A204.1 (cell line): ENCODE results near the gene LTK.

ENCODE experiments used
- FAIRE-seq: peaks from 2 replicates; lab custom pipeline; 2012; peaks lifted over from hg19 to GRCh38; lab: Jason Lieb, UNC

The LTK gene

GRCh38 chr15:41513506-41514227, at the start of gene LTK:
LTK (minus strand) TSS chr15:41513827; CDS start chr15:41513709, 118 bp downstream.
- FAIRE-seq, result no peak

GRCh38 chr15:41562784-41563198, 49.2 kb upstream of the LTK start:
- FAIRE-seq, result no peak

DNA sequence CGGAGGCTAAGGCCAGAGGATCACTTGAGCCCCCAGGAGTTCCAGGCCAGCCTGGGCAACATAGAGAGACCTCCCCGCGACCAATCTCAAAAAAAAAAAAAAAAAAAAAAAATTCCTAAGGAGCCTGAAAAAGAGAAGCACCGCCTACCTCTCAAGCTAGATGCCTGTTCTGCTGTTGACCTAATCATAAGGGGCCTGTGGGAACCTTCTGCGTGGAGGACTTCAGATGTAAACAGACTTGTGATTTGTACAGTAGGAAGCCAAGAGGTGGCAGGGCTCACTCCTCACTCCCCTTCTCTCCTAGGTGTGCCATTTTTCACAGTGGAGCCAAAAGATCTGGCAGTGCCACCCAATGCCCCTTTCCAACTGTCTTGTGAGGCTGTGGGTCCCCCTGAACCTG, 48.6 kb upstream of the LTK start:
- FAIRE-seq, result no peak

- FAIRE-seq, result no peak
These were observed 48.1 kb upstream of the LTK start for GRCh38 chr15:41561777-41562145.

DNA sequence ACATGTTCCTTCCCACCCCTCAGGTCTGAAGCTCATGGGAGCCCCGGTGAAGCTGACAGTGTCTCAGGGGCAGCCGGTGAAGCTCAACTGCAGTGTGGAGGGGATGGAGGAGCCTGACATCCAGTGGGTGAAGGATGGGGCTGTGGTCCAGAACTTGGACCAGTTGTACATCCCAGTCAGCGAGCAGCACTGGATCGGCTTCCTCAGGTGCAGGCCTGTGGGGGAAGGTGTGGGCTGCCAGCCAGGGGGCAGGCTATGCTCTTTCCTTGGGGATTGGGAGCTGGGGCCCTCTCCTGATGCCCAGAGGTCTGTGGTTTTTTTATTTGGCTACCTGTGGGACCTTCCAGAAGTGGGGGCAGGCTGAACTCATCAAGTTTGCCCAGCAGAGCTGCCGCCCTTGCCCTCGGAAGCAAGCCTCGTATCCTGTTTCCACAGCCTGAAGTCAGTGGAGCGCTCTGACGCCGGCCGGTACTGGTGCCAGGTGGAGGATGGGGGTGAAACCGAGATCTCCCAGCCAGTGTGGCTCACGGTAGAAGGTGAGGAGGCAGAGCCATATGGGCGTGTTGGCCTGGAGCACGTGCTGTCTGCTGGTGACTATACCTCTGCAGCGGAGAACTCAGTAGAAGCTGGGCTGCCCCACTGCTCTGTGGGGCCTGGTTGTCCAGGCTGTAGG, 47.6 kb upstream of the LTK start:
- FAIRE-seq, result no peak

GRCh38 chr15:41560572-41560874, 46.9 kb upstream of the LTK start:
- no peak for FAIRE-seq

- FAIRE-seq, result no peak
These were observed 45.7 kb upstream of the LTK start for GRCh38 chr15:41559239-41559782.

- FAIRE-seq, result no peak
These were observed 45.0 kb upstream of the LTK start, which contains the start of gene TYRO3 for GRCh38 chr15:41558400-41559238. TYRO3 (plus strand) TSS chr15:41559212; CDS start chr15:41559258, 46 bp downstream.

DNA sequence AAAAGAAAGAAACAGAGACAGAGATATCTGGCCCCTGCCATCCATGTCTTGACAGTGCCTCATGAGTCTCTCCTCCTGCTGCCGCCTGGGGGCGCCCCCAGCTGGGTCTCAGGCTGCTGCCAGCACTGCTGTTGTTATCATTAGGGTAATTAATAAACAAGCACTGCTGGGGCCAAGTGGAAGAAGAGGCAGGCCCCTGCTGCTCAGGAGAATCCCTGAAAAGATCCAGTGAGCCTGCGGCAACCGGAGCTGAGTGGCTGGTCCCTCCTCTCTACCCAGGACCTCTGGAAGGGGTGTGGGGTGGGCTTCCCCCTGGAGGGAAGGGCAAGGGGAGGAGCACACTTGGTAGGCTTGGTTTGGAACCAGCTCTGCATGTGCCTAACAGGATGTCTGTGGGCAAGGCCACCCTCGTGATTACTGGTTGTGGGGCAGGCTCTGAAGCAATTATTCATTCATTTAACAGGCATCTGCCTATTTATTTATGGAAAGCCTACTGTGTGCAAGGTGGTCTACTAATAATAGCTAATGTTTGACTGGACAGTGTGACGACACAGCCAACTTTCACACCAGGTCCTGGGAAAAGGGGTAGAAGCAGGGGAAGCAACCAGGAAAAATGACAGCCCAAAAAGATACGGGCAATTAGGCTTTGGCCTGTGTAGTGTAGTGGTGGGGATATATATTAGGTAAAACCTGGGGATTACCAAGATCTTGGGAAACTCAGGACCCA, 44.2 kb upstream of the LTK start:
- no peak for FAIRE-seq

- FAIRE-seq, result no peak
These were observed 43.0 kb upstream of the LTK start for GRCh38 chr15:41556677-41557076.

GRCh38 chr15:41554915-41555314, 41.3 kb upstream of the LTK start:
- FAIRE-seq, result no peak

- no peak for FAIRE-seq
These were observed 40.7 kb upstream of the LTK start for GRCh38 chr15:41554343-41554742.

DNA sequence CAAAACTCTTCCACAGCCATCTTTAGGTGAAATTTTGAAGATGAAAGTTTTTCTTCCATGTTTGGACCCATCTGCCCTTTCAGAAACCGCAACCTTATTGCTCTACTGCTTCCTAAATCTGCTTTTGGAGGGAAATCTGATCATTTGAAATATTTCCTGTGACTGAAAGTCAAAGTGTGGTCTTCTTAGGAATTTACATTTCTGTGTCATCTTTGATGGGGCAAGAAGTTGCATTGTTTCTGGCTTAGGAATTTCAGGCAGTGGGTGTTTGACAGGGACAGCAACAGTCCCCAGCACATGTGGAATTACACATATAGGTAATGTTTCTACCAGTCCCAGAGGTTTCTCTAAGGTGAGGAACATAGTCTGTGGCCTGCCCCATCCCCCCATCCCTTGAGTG, 40.1 kb upstream of the LTK start:
- no peak for FAIRE-seq

DNA sequence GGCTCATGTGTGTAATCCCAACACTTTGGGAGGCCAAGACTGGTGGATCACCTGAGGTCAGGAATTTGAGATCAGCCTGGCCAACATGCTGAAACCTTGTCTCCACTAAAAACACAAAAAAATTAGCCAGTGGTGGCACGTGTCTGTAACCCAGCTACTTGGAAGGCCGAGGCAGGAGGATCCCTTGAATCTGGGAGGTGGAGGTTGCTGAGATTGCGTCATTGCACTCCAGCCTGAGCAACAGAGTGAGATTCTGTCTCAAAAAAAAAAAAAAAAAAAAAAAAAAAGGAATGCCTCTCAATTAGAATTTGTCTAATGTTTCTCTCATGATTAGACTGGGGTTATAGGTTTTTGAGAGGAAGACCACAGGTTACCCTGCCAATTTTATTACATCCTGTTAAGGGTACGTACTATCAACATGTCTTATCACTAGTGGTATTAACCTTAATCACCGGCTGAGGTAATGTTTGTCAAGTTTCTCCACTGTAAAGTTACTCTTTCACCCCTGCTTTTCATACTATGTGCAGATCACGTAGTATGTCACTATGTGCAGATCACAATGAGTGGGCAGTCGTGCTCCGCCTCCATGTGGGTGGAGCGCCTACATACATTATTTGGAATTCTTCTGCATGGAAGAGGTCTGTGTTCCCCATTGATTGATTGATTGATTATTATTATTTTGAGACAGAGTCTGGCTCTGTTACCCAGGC, 36.6 kb upstream of the LTK start:
- FAIRE-seq, result no peak

DNA sequence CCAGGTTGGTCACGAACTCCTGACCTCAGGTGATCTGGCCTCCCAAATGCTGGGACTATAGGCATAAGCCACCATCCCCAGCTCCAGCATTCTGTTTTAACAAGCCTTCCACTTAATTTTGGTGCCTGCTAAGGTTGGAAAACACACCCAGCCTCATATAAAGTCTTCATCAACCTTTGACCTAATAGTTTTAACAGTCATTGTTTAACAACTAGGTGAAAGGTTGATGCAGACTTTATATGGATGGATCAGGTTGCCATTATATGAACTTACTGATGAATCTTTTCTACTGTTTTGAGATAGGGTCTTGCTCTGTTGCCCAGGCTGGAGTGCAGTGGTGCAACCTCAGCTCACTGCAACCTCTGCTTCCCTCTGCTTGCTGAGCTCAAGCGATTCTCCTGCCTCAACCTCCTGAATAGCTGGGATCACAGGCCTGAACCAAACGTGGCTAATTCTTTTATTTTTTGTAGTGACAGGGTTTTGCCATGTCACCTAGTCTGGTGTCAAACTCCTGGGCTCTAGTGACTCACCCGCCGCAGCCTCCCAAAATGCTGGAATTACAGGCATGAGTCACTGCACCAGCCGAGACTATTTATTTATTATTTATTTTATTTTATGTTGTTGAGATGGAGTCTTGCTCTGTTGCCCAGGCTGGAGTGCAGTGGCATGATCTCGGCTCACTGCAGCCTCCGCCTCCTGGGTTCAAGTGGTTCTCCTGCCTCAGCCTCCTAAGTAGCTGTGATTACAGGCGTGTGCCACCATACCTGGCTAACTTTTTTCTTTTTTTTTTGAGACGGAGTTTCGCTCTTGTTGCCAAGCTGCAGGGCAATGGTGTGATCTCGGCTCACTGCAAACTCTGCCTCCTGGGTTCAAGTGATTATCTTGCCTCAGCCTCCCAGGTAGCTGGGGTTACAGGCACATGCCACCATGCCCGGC, 33.5 kb upstream of the LTK start:
- no peak for FAIRE-seq

- no peak for FAIRE-seq
These were observed 31.6 kb upstream of the LTK start for GRCh38 chr15:41545218-41545617.

DNA sequence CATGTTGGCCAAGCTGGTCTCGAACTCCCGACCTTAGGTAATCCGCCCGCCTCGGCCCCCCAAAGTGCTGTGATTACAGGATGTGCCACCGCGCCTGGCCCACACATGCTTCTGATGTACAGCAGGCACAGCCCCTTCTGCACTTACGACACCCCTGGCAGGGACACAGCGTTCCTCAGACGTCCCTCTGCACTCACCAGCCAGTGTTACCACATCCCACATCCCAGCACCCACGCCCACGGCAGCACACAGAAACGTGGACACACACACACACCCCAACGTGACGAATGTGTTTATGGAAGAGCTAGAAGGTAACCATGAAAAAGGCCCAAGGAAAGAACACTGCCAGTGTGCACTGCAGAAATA, 31.0 kb upstream of the LTK start:
- no peak for FAIRE-seq

DNA sequence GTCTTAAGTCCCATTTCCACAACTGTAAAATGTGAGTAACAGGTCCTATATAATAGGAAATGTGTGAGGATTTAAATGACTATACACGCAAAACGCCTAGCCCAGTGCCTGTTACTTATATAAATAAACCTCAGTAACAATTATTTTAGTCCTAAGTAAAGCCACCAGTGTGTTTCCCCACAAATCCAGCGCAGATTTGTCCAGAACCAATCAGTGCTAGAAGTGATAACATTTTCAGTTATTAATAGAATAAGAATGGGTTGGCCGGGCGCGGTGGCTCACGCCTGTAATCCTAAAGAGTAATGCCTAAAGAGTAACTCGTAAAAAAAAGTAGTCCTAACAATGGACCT, 29.9 kb upstream of the LTK start:
- no peak for FAIRE-seq

DNA sequence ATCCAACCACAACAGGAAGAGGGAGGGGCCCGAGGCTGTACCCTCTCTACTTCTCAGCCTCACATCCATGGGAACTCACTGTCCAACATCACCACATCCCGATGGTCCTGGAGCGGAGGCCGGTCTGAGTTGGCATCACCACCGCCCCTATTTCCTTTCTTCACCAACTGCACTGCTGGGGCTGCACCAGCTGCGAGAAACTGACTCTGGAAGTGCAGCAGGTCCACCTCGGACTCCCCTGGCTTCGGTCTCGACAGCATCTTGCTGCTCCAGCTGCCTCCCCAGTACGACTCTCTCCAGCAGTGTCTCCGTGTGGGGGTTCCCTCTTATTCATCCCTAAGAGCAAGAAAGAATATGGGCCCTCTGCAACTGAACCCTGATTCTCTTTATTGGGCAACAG, 23.2 kb upstream of the LTK start:
- no peak for FAIRE-seq

- FAIRE-seq, result no peak
These were observed 21.9 kb upstream of the LTK start for GRCh38 chr15:41535544-41535943.
